Smooth muscle cell (in vitro differentiated cells): ENCODE measurements around the gene CRYBG3. TPM values are rescaled to one million over a fixed set of nuclear protein-coding genes. Genes with fewer than 3 reads are reported as not detected.

Experiments used
- DNase-seq: peaks from one replicate; lab custom pipeline; 2025; ENCODE audit not compliant: unreplicated experiment; lab: John Stamatoyannopoulos, UW
- H2AFZ ChIP-seq: fragments of 200-600 bp; sonication (generic); 2 replicates; pipeline ENCODE4 v1.6.0; 2016; ENCODE audit warnings: antibody characterized with exemption, low read depth, mild to moderate bottlenecking
- H3F3A ChIP-seq: fragments of 200-600 bp; sonication (generic); 2 replicates; pipeline ENCODE4 v1.6.0; 2017; ENCODE audit warnings: antibody characterized with exemption, low read depth
- H3K27ac ChIP-seq: fragments of 200-600 bp; sonication (generic); 2 replicates; pipeline ENCODE4 v1.5.1; 2016; ENCODE audit warnings: low read depth, mild to moderate bottlenecking
- H3K27me3 ChIP-seq: fragments of 200-600 bp; sonication (generic); 2 replicates; pipeline ENCODE4 v1.6.1; 2016; ENCODE audit warnings: low read depth, mild to moderate bottlenecking
- H3K36me3 ChIP-seq: fragments of 200-600 bp; sonication (generic); 2 replicates; pipeline ENCODE4 v1.5.1; 2016; ENCODE audit warnings: low read depth
- H3K4me1 ChIP-seq: fragments of 200-600 bp; sonication (generic); 2 replicates; pipeline ENCODE4 v1.5.1; 2016; ENCODE audit warnings: low read depth
- H3K4me2 ChIP-seq: fragments of 200-600 bp; sonication (generic); 2 replicates; pipeline ENCODE4 v1.6.0; 2016; ENCODE audit warnings: mild to moderate bottlenecking
- H3K4me3 ChIP-seq: fragments of 200-600 bp; sonication (generic); 2 replicates; pipeline ENCODE4 v1.5.1; 2016; ENCODE audit warnings: mild to moderate bottlenecking
- H3K79me2 ChIP-seq: fragments of 200-600 bp; sonication (generic); 2 replicates; pipeline ENCODE4 v1.6.0; 2016; ENCODE audit warnings: low read depth, mild to moderate bottlenecking
- H3K9ac ChIP-seq: fragments of 200-600 bp; sonication (generic); 2 replicates; pipeline ENCODE4 v1.6.0; 2016; ENCODE audit warnings: low read depth
- H3K9me3 ChIP-seq: fragments of 200-600 bp; sonication (generic); replicated peaks from 2 replicates; pipeline ENCODE4 v1.5.1; 2016; ENCODE audit warnings: low read depth
- H4K20me1 ChIP-seq: fragments of 200-600 bp; sonication (generic); 2 replicates; pipeline ENCODE4 v1.6.0; 2016; ENCODE audit warnings: low read depth
- CTCF ChIP-seq: fragments of 200-600 bp; sonication (generic); IDR thresholded peaks from 2 replicates; pipeline ENCODE4 v1.5.1; 2017; ENCODE audit warnings: borderline replicate concordance, mild to moderate bottlenecking, antibody characterized with exemption; ENCODE audit not compliant: insufficient read depth, poor library complexity, severe bottlenecking
- WGBS: methylation state at CpG from one replicate; pipeline ENCODE4 v1.1.7; 2016; ENCODE audit warnings: low lambda C conversion rate; 5-methylcytosine and 5-hydroxymethylcytosine counted together
- polyA plus RNA-seq: library from polyadenylated mRNA; unstranded; fragments of >200 nt; fragmentation: Nextera tagmentation; extraction: Ambion mirVana; gene quantifications from 2 replicates; pipeline ENCODE4 v1.2.1, GENCODE V29; 2016
- total RNA-seq: library from RNA; depleted of rRNA; stranded (reverse); fragments of >200 nt; gene quantifications from 2 replicates; pipeline ENCODE4 v1.2.3, GENCODE V29; 2014

The CRYBG3 gene
- total and polyA plus RNA-seq, 2 experiments from 2014 or later = 1.5 to 17.0 TPM

- H3K4me1 ChIP-seq = no peaks in the 10 kb centered on the region
- peaks cover 17% of the 10 kb centered on the region for H4K20me1 ChIP-seq
- H3K4me2 ChIP-seq = no peak overlapping the region
- H3K79me2 ChIP-seq = peaks cover 9% of the 10 kb centered on the region
- no peaks in the 10 kb centered on the region for H3K36me3 ChIP-seq
- H3K9me3 ChIP-seq = no peaks in the 10 kb centered on the region
- no peak overlapping the region for H3K9ac ChIP-seq
- no peak for DNase-seq
- no peak for TF ChIP-seq CTCF
- no peak overlapping the region for H2AFZ ChIP-seq
- H3K27ac ChIP-seq = no peak overlapping the region
- H3K27me3 ChIP-seq = no peaks in the 10 kb centered on the region
- no peak overlapping the region for H3K4me3 ChIP-seq
- WGBS = 89% methylated on average over 5 of the region's 5 CpGs
- H3F3A ChIP-seq = no peaks in the 10 kb centered on the region
Observed at GRCh38 chr3:97959872-97960271, 138.1 kb downstream of the CRYBG3 start.

GRCh38 chr3:97960551-97960950 is 138.7 kb downstream of the CRYBG3 start:
- Histone ChIP-seq H3K79me2 (peaks cover 9% of the 10 kb centered on the region), H3K4me1 (no peaks in the 10 kb centered on the region), H3F3A (no peaks in the 10 kb centered on the region), H3K27ac (no peak overlapping the region), H3K9me3 (no peaks in the 10 kb centered on the region), H3K4me2 (no peak overlapping the region), H3K36me3 (no peaks in the 10 kb centered on the region), H2AFZ (no peak overlapping the region), H4K20me1 (peaks cover 17% of the 10 kb centered on the region), H3K9ac (no peak overlapping the region), H3K4me3 (no peak overlapping the region), H3K27me3 (no peaks in the 10 kb centered on the region)
- DNase-seq = no peak
- WGBS = 58% methylated on average over 5 of the region's 5 CpGs
- no peak for TF ChIP-seq CTCF

GRCh38 chr3:97960993-97961766 is 139.4 kb downstream of the CRYBG3 start:
- Histone ChIP-seq H3K9me3 (no peaks in the 10 kb centered on the region), H3K36me3 (no peaks in the 10 kb centered on the region), H3K4me1 (no peaks in the 10 kb centered on the region), H4K20me1 (peaks cover 17% of the 10 kb centered on the region), H3K79me2 (peaks cover 9% of the 10 kb centered on the region), H3K4me2 (no peak overlapping the region), H2AFZ (no peak overlapping the region), H3K4me3 (no peak overlapping the region), H3K27ac (no peak overlapping the region), H3K27me3 (no peaks in the 10 kb centered on the region), H3F3A (no peaks in the 10 kb centered on the region), H3K9ac (no peak overlapping the region)
- no peak for TF ChIP-seq CTCF
- no peak for DNase-seq
- WGBS = 93% methylated on average over 8 of the region's 8 CpGs

- Histone ChIP-seq H3K27ac (no peak overlapping the region), H4K20me1 (peaks cover 11% of the 10 kb centered on the region), H3K36me3 (no peaks in the 10 kb centered on the region), H2AFZ (no peak overlapping the region), H3K27me3 (no peaks in the 10 kb centered on the region), H3K9me3 (no peaks in the 10 kb centered on the region), H3K79me2 (peaks cover 24% of the 10 kb centered on the region), H3K4me3 (no peak overlapping the region), H3F3A (no peaks in the 10 kb centered on the region), H3K9ac (no peak overlapping the region), H3K4me2 (no peak overlapping the region), H3K4me1 (peaks cover 5% of the 10 kb centered on the region)
- 95% methylated on average over 8 of the region's 8 CpGs for WGBS
- TF ChIP-seq CTCF = no peak
- DNase-seq = no peak
Observed at GRCh38 chr3:97967966-97968365, 146.2 kb downstream of the CRYBG3 start.
